ENCODE measurements around the gene RAD51.

RAD51 gene

DNA sequence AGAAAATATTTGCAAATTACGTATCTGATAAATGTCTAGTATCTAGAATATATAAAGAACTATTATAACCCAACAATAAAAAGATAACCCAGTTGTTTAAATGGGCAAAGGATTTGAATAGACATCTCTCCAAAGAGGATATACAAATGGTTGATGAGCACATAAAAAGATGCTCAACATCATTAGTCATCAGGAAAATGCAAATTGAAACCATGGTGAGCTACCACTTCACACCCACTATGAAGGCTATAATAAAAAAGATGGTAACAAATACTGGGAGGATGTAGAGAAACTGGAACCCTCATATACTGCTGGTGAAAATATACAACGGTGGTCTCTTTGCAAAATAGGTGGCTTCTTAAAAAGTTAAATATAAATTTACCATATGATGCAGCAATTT, 28.0 kb downstream of the RAD51 start:
- no peak for DNase-seq

DNA sequence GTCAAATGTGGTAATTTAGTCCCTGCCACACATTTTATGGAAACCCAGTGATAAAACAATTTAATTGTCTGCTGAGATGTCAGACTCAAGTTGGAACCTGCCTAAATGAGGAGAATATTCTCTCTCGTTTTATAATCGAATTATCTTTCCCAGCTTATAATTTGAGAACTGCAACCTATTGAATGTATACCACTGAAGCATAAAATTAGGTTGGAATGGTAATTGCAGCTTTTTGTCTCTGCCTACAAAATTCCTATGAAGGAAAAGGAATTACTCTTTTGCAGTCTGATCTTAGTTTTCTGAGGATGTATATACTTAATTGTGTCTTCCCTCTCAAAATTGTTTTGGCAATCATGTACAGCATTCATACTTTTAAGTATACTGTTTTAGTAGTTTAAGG, 28.9 kb downstream of the RAD51 start:
- DNase-seq, result no peak

DNA sequence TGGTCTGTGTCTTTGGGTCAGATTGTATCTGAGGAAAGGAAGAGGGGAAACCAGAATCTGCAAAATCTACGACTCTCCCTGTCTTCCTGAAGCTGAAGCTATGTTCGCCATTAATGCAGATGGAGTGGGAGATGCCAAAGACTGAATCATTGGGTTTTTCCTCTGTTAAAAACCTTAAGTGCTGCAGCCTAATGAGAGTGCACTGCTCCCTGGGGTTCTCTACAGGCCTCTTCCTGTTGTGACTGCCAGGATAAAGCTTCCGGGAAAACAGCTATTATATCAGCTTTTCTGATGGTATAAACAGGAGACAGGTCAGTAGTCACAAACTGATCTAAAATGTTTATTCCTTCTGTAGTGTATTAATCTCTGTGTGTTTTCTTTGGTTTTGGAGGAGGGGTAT, 36.1 kb downstream of the RAD51 start:
- no peak for DNase-seq

DNA sequence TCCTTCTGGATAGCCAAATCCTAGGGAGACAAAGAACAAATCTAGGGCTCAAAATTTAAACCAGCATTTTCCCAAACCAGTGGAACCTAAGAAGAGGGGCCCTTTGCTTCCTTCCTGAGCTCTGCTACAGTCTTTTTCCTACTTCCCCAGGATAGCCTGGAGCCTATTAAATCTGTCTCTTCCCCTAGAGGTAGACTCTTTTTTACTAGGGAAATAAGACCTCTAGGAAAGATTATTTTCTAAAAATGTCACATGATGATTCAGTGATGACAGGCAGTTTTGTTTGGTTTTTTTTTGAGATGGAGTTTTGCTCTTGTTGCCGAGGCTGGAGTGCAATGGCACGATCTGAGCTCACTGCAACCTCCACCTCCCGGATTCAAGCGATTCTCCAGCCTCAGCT, 41.6 kb downstream of the RAD51 start:
- DNase-seq, result no peak

DNA sequence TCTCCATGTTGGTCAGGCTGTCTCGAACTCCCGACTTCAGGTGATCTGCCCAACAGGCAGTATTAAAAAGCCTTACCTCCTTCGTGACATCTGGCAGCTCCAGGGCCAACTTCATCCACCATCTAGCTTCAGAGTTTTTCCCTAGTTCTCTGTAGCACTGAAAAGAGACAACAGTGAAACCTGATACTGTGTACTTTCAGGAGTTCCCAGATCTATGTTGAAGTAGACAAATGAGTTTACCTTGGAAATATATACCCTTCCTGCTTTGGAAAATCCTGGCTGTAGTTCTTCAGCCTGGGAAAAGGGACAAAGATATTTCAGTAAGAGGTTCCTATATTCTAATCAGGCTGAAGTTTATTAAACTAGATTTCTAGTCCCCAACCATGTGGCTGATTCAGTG, 42.1 kb downstream of the RAD51 start:
- DNase-seq, result no peak

DNA sequence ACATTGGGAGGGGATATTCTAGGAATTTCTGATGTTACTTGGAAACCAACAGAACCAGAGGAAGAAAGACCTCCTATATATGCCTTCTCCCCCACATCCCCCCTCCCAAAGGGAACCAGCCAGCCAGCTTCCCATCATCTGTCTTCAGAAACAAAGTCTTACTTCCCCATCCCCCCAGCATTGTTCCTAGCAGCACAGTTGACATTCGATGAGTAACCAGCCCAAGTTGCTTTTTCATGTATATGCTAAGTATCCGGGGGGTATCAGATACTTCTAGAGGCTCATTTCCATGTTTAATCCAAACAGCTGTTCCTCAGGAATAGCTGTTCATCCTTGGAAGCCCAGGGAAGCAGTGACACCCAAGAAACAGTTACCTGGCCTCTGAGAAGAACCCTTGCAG, 44.1 kb downstream of the RAD51 start:
- no peak for DNase-seq

DNA sequence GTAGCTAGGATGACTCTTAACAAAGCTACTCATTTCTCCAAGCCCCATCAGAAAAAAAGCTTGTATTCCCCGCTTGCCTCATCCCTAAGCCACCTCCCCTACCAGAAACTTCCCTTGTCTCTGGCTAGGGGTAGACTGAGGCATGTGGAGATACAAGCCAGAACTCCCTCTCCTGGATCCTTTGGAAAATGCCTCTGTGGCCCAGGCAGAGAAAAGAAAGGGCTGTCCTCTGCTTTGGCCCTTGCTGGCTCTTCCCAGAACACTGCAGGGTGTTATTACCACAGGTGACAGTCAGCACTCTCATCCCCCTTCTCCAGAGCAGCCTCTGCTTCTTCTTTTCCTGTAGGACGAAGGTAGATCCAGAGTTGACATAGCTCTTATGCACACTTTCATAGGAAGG, 44.9 kb downstream of the RAD51 start:
- no peak for DNase-seq

DNA sequence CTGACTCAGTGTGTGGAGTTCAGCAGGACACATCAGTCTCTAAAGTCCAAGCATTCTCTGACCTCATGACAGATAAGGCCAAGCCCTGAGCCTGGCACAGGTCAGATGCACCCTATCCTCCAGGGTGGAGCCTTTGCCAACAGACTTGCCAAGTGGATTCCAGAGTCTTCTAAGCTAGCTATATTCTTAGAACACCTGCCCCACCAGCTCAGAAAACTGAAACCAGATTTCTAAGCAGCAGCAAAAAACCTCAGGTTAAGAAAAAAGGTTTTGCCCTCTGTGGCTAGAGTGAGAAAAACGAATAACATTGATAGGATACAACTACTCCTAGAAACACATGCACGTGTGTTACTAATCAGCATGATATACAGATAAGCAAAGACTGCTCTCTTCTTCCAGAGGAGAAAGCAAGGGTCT, 48.5 kb downstream of the RAD51 start:
- no peak for DNase-seq

DNA sequence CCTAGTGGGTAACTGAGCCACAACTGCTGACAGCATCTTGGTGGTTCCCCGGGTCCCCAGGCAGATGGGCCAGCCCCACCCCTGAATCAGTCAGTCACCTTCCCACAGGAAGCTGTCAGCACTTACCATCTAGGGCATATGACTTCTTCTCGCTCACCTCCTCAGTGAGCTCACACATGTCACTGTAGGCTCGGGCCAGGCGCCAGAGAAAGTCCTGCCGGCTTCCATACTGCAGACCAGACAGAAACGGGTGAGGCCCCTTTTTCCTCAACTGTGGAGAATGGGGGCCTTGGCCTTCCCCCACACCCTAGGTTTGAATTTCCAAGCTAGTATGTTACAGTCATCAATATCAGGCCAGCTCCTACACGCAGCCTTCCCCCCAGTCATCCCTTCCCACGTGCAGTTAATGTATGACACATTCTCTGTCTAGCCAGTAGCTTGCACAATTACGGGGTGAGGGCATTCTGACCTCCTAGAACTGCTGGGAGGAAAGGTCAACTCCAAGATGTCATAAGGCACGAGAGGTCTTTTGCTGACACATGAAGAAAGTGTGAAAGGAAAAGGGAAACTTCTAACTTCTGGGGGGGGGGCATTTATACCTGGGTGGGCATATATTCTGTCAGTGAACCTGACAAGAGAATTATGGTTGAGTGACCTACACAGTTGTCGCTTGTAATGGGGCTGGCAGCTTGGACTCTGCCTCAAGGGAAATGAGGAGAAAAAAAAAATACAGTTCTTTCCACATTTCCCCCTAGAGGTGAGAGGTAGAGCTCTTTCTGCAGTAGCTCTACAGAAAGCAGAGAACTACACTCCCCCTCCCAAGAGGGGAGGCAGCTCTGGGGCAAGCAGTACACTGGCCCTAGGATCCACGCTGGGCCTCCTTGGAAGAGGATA, 49.2 kb downstream of the RAD51 start:
- DNase-seq, result peak; percentile 72

DNA sequence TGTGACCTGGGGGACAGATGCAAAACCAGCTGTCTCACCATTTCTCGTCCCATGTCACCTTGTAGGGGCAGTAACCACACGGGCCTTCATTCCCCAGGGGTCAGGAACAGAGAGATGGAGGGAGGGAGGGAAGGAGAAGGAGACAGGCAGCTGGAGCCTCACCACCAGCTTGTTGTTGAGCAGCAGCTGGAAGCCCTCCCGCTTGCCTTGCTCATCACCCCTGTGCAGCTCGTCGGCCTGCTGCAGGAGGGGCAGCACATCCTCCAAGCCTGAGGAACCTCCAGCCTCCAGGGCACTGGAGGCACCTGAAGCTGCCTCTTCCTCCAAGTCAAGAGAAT, 49.8 kb downstream of the RAD51 start:
- DNase-seq, result no peak

DNA sequence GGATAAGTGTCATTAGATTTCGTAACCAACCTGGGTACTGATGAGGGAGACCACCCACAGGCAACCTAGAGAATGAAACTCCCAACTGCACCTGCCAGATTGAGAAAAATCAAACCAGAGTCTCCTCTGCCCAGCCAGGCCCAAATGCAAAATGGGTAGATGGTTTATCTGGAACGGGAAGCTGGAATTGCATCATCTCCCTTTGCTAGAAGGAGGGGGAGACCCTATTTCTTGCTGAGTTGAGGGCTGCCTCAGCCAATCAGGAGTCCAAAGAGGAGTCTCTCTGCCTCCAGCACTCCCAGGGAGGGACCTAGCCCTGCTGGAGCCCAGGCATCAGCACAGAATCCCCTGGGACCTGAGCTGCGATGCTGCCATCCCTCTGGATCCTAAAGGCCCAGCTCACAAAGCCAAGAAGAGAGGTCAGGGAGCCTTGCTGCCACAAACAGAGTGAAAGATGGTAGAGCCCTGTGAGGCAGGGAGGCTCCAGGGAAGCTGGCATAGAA, 52.0 kb downstream of the RAD51 start:
- peak; percentile 60 for DNase-seq

DNA sequence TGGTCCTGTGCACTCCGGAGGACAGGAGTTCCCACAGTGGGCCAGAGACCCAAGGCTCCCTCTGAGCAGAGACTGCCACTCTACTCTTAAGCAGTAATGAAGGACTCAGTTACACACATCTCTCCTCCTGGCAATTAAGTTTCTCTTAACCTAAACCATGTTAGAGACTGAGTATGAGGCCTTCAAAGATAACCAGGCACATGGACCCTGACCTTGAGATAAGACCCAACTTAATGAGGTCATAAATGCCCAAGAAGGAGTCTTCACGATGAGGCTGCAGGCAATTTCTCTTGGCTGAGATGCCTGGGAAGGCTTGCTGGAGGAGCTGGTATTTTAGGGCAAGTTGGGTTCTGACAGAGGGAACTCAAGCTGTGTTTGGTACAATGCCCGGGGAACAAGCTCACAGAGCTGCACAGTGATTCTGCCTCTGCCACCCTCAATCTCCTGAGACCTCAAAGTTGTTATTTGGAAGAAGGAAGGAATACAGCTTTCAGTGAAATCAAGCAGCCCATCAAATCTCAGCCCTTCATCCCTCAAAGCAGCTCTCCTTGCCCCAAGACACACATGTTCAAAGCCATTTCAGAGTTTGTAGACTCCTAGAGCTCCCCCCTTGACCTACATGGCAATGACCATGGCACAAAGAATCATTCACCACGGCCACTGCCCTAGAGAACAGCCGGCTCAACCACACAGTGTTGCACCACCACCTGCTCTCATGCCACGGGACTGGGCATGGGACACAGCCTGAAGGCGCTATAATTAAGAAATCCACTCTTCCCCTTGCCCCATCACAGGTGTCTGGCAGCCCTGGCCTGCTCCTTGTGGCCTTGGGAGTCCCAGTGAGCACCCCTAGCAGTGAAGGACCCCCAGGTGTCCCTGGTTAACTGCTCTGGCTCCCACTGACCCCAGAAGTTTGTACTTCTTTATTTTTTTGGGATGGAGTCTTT, 53.0 kb downstream of the RAD51 start:
- no peak for DNase-seq

DNA sequence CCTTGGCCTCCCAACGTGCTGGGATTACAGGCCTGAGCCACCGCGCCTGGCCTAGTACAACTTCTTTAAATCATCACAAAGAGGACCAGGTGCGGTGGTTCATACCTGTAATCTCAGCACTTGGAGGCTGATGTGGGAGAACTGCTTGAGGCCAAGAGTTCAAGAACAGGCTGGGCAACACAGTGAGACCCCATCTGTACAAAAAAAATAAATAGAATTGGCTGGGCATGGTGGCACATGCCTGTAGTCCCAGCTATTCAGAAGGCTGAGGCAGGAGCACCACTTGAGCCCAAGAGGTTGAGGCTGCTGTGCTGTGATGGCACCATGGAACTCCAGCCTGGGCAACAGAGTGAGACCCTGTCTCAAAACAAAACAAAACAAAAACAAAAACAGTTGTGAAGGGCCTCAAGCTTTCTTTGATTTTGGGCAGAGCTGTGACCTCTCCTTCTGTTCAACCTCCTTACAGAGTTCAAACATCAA, 54.2 kb downstream of the RAD51 start:
- no peak for DNase-seq

DNA sequence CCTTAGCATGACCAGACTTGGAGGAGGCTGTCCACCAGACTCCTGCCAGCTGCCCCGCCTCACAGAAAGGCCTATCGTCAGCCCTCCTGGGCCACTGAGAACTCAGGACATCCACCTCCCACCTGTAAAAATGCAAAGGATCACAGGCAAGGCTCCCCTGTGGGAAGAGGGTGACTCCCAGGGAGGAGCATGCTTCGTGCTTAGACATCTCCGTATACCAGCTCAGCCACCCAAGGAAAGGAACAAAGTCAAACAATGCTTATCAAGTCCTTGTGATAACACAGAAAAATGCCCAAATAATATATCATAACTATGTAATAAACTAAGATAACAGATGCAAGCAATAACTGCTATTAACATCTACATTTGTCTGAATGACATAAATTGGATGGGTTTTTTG, 55.9 kb downstream of the RAD51 start:
- DNase-seq, result no peak

DNA sequence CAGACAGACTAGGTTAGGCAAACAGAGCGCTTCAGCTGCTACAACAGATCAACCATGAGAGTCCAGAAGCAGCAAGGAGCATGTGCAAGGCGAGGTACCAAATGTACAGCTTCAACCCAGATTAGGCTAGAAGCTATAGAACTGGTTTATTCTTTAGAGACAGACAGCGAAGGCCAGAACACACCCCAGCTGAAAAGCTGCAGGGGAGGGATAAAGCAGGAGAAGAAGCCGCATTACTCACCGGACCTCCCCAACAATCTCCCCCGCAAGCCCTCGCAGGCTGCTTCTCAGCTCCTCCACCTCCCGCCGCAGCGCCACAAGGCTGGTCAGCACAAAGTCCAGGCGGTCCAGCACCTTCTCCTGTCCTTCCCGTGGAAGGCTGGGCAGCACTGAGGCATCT, 56.8 kb downstream of the RAD51 start:
- no peak for DNase-seq

DNA sequence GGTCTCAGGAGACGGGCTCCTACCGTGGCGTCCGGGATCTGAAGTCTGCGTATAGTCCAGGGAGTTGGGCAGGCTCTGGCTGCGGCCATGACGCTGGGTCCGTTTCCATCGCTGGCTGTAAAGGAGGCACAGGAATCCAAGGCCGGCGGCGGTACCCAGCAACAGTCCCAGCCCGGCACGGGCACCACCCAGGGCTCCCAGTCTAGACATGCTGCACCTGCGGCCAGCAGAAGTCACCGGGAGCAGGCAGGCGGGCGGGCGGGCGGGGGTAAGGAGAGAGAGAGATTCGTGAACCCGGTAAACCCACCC, 59.6 kb downstream of the RAD51 start:
- no peak for DNase-seq

DNA sequence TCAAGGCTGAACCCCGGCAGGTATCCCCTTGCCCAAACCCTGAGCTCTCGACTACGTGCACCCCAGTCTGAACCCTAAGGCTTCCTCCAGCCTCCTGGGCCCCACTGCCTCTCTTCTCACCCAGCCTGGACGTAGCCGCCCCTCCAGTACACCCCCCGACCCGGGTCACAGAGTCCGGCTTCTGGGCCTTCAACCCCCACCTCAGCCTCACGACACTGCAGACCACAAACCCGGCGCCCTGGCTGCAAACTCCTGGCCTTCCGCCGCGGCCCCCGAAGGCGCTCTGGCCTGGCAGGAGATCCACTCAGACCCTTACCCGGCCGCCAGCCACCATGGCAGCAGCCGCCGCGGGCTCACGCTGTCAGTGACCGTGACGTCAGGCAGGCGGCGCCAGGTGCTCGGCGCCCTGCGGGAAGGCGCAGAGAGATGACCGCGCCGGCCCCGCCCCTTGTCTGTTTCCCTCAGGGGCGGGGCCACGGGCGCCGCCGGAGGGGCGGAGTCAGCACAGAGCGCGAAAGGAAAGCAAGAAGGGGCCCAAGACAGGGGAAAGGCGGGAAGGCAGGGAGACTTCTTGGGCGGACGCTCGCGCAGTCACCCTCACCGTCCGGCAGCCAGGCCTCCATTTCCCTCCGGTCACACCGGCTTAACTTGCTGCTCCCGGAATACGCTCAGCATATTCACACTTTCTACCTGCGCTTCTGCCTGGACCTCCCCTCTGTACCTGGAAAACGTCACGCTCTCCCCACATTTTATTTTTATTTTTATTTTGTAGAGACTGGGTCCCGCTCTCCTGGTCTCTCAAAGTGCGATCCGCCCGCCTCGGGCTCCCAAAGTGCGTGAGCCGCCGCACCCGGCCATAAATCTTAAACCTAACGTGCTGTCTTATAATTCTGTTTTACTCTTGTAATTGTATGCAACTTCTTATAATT, 60.2 kb downstream of the RAD51 start, which contains the start of gene RMDN3:
TSS of gene RMDN3 (minus strand) at position 372 of the 929 bp plus-strand sequence. CDS start 471 bp downstream, outside the sequence.
- DNase-seq, result peak; percentile 90

DNA sequence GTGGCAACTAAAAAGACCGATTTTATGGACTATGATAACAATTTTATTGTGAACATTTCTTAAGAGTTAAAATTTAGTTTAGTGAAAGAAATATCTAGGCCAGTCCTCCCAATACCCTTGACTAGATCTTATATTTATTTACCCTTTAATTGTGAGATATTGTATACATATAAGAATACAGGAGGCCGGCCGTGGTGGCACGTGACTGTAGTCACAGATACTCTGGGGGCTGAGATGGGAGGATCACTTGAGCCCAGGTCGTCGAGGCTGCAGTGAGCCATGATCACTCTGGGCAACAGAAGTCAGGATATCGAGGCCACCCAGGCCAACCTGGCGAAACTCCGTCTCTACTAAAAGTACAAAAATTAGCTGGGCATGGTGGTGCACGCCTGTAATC, 60.8 kb downstream of the RAD51 start:
- DNase-seq, result no peak

DNA sequence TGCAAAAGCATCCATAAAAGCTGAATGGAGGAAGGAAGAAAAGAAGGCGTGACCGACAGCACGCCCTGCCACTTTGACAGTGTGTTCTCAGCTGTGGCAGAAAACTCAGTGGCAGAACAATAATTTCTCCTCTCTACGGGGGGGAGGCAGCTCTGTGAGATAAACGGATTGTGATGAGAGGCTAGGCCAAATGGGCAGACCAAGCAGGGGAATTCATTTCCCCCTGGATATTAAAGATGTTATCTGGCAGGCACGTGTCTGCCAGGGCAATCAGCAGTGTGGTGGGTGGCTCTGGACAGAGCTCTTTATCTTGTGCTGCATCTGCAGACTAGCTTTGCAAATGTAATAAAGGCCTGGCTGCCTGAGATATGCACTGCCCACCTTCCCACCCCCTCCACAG, 62.0 kb downstream of the RAD51 start:
- no peak for DNase-seq

DNA sequence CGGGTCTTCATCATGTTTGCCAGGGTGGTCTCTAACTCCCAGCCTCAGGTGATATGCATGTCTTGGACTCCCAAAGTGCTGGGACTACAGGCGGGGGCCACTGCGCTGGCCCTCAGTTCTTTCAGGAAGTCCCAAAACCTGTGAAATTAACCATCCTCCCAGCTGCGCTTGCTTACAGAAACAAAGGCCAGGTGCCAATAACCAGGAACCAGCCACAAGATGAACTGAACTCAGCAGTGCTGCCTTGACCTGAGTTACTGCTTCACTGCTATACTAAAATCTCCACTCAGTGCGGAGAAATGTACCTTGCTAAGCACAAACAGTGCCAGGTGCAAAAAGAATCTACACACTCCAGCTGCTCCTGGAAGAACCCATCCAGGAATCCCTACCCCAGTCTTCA, 65.0 kb downstream of the RAD51 start:
- no peak for DNase-seq

DNA sequence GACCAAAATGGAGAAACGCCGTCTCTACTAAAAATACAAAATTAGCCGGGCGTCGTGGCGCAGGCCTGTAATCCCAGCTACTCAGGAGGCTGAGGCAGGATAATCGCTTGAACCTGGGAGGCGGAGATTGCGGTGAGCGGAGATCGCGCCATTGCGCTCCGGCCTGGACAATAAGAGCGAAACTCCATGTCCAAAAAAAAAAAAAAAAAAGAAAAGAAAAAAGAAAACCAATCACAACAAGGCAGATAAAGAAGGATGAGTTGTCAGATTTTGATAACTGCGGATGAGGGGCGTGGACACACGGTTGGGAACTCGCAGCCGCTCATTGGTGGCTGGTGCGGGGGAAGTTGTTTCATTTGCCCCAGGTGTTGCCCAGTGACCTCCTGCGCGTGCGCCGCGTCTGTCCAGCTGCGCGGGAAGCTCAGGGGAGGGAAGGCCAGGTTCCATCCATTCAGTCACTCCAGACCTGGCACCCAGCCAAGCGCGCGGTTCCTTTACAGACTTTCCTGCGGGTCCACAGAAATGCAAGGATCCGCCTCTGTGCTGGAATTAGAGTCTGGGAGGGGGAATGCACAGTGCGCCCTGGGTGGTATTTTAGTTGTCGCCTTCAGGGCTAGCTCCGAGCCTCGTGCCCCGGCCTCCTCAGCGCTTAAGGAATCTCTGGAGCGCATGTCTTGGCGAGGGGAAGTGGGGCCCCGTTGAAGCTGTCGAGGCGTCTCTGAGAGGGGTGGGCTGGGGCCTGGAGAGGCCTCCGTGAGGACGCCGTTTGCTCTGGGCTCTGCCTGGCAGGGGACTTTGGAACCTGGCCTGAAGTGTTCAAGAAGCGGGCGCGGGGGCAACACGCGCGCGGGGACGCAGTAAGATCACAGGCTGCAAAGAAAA, 68.2 kb downstream of the RAD51 start:
- DNase-seq, result peak; percentile 69

Measured in fibroblast of upper back skin (primary cell).